Liver (tissue), 3 donors: ENCODE results near the gene TUBB1.

ENCODE experiments used
- ATF3 ChIP-seq: IDR thresholded peaks from 2 replicates; pipeline ENCODE4 v1.6.1; 2016; ENCODE audit warnings: antibody characterized with exemption
- CTCF ChIP-seq: fragments of 150-350 bp; IDR thresholded peaks from 2 replicates; pipeline ENCODE4 v1.5.1; 2017; ENCODE audit warnings: improper control_type of control experiment, low read depth, low read length; ENCODE audit not compliant: missing input control
- EGR1 ChIP-seq, 2 donors: IDR thresholded peaks; 2 replicates each; pipeline ENCODE4 v1.6.1; 2016 to 2018; ENCODE audit warnings: antibody characterized with exemption in 2 of 2, low read depth in 2 of 2
- GABPA ChIP-seq, 2 donors: IDR thresholded peaks in 1 of 2; conservative IDR thresholded peaks in 1 of 2; 2 replicates each; pipeline ENCODE4 v1.6.1; 2016; ENCODE audit warnings: antibody characterized with exemption in 2 of 2, mild to moderate bottlenecking in 1 of 2, moderate library complexity in 1 of 2
- RAD21 ChIP-seq, 2 donors: IDR thresholded peaks; 2 replicates each; pipeline ENCODE4 v1.6.1; 2016; ENCODE audit warnings: antibody characterized with exemption in 2 of 2, mild to moderate bottlenecking in 2 of 2
- TAF1 ChIP-seq: conservative IDR thresholded peaks from 2 replicates; pipeline ENCODE4 v1.6.1; 2016; ENCODE audit warnings: antibody characterized with exemption, mild to moderate bottlenecking
- YY1 ChIP-seq: IDR thresholded peaks from 2 replicates; pipeline ENCODE4 v1.6.1; 2016; ENCODE audit warnings: antibody characterized with exemption, mild to moderate bottlenecking
- donor health status: healthy.
- donor health status: healthy.

GRCh38 chr20:59026904-59027740, 7.9 kb downstream of the TUBB1 start:
- TF ChIP-seq CTCF (no peak), GABPA (IDR thresholded peaks at IDR 0.05 in 1 of 2, conservative IDR thresholded peaks at IDR 0.05 in 1 of 2) (no peak), ATF3 (no peak), TAF1 (no peak), EGR1 (IDR thresholded peaks at IDR 0.05; ENCODE audit: low read depth in 2 of 2) (no peak), RAD21 (IDR thresholded peaks at IDR 0.05) (no peak), YY1 (no peak)
